Neural progenitor cell (in vitro differentiated cells): ENCODE measurements around the gene C21orf58.

Experiments used
- EZH2phosphoT487 ChIP-seq: fragments of 200-600 bp; sonication (generic); IDR thresholded peaks from 2 replicates; pipeline ENCODE4 v1.6.1; 2017; ENCODE audit warnings: antibody characterized with exemption
- TF ChIP-seq, protein P1 (sequence below): fragments of 200-600 bp; sonication (generic); IDR thresholded peaks from 2 replicates; pipeline ENCODE4 v1.5.1; 2017; ENCODE audit warnings: antibody characterized with exemption, mild to moderate bottlenecking

DNA sequence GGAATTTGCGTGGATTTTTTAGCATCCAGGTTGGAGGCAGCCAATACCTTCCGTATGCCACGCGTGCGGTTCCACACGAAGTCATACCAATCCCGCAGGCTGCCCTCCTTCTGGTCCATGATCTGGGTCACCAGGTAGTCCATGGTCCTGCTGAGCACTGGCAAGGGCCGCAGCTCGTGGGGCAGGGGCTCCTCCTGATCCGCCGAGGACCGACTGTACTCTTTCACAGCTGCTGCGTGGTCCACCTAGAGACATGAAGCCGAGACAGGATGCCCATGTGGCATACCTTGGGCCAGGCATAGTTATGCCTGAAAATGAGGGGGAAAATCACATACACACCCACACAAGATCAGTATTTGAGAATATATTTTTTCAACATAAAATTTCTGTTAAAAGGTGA, 50.3 kb downstream of the C21orf58 start:
- TF ChIP-seq, protein P1, sequence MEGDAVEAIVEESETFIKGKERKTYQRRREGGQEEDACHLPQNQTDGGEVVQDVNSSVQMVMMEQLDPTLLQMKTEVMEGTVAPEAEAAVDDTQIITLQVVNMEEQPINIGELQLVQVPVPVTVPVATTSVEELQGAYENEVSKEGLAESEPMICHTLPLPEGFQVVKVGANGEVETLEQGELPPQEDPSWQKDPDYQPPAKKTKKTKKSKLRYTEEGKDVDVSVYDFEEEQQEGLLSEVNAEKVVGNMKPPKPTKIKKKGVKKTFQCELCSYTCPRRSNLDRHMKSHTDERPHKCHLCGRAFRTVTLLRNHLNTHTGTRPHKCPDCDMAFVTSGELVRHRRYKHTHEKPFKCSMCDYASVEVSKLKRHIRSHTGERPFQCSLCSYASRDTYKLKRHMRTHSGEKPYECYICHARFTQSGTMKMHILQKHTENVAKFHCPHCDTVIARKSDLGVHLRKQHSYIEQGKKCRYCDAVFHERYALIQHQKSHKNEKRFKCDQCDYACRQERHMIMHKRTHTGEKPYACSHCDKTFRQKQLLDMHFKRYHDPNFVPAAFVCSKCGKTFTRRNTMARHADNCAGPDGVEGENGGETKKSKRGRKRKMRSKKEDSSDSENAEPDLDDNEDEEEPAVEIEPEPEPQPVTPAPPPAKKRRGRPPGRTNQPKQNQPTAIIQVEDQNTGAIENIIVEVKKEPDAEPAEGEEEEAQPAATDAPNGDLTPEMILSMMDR, result no peak
- TF ChIP-seq EZH2phosphoT487, result no peak
